OCI-M2 (cell line): Measurements from ENCODE around the gene FBXL7.
"Not testable (repeated sequence)": the region's sequence is repeated elsewhere in the genome, so short reads cannot be mapped to it uniquely, and the experiment has no call there.

Experiments
- DNase-seq: peaks from one replicate; lab custom pipeline; 2025; ENCODE audit not compliant: unreplicated experiment; lab: John Stamatoyannopoulos, UW

FBXL7 gene

GRCh38 chr5:15852949-15853348 lies 353.0 kb downstream of the FBXL7 start:
- no peak for DNase-seq

GRCh38 chr5:15858326-15858725 lies 358.3 kb downstream of the FBXL7 start:
- no peak for DNase-seq

GRCh38 chr5:15864536-15865215 lies 364.7 kb downstream of the FBXL7 start:
- DNase-seq = no peak

- not testable (repeated sequence) for DNase-seq
Measured at GRCh38 chr5:15872259-15872658, 372.3 kb downstream of the FBXL7 start.

- DNase-seq = no peak
Measured at GRCh38 chr5:15877914-15878313, 377.9 kb downstream of the FBXL7 start.

- no peak for DNase-seq
Measured at GRCh38 chr5:15880201-15880600, 380.2 kb downstream of the FBXL7 start.

GRCh38 chr5:15885156-15885555 lies 385.2 kb downstream of the FBXL7 start:
- DNase-seq = no peak

GRCh38 chr5:15886156-15886555 lies 386.2 kb downstream of the FBXL7 start:
- DNase-seq = no peak

- no peak for DNase-seq
Measured at GRCh38 chr5:15887093-15887492, 387.1 kb downstream of the FBXL7 start.

GRCh38 chr5:15889001-15889400 lies 389.0 kb downstream of the FBXL7 start:
- no peak for DNase-seq

- DNase-seq = no peak
Measured at GRCh38 chr5:15893866-15894265, 393.9 kb downstream of the FBXL7 start.

- no peak for DNase-seq
Measured at GRCh38 chr5:15897656-15898055, 397.7 kb downstream of the FBXL7 start.

- no peak for DNase-seq
Measured at GRCh38 chr5:15898641-15899040, 398.7 kb downstream of the FBXL7 start.

- no peak for DNase-seq
Measured at GRCh38 chr5:15899481-15899880, 399.5 kb downstream of the FBXL7 start.

- no peak for DNase-seq
Measured at GRCh38 chr5:15901151-15901550, 401.2 kb downstream of the FBXL7 start.

- DNase-seq = no peak
Measured at GRCh38 chr5:15902066-15902465, 402.1 kb downstream of the FBXL7 start.

GRCh38 chr5:15904899-15905830 lies 405.2 kb downstream of the FBXL7 start:
- no peak for DNase-seq

GRCh38 chr5:15914638-15915037 lies 414.7 kb downstream of the FBXL7 start:
- DNase-seq = no peak

- no peak for DNase-seq
Measured at GRCh38 chr5:15926586-15926985, 426.6 kb downstream of the FBXL7 start.

- no peak for DNase-seq
Measured at GRCh38 chr5:15927710-15928380, 427.9 kb downstream of the FBXL7 start.

GRCh38 chr5:15929611-15930263 lies 429.8 kb downstream of the FBXL7 start:
- DNase-seq = no peak
